NCI-H2196 treated with DMSO at 0.1 percent for 48 hours (cell line): Measurements from ENCODE around the gene CNPY1.

Source experiments
- DNase-seq: peaks from one replicate; lab custom pipeline; 2025; ENCODE audit not compliant: unreplicated experiment; lab: John Stamatoyannopoulos, UW

Gene CNPY1

GRCh38 chr7:155490697-155491628, 55.4 kb downstream of the CNPY1 start:
- DNase-seq, result no peak

- no peak for DNase-seq
These were observed 56.3 kb downstream of the CNPY1 start for GRCh38 chr7:155489862-155490696.

- DNase-seq, result no peak
These were observed 57.1 kb downstream of the CNPY1 start for GRCh38 chr7:155489158-155489840.

- no peak for DNase-seq
These were observed 57.8 kb downstream of the CNPY1 start for GRCh38 chr7:155488483-155489127.

GRCh38 chr7:155487509-155488482, 58.6 kb downstream of the CNPY1 start:
- DNase-seq, result no peak

- DNase-seq, result no peak
These were observed 59.4 kb downstream of the CNPY1 start for GRCh38 chr7:155486783-155487508.

- no peak for DNase-seq
These were observed 61.6 kb downstream of the CNPY1 start for GRCh38 chr7:155484483-155485399.

GRCh38 chr7:155483868-155484325, 62.5 kb downstream of the CNPY1 start:
- no peak for DNase-seq

GRCh38 chr7:155483245-155483644, 63.1 kb downstream of the CNPY1 start:
- no peak for DNase-seq

- no peak for DNase-seq
These were observed 63.7 kb downstream of the CNPY1 start for GRCh38 chr7:155482511-155483183.

- DNase-seq, result no peak
These were observed 64.6 kb downstream of the CNPY1 start for GRCh38 chr7:155481764-155482163.

GRCh38 chr7:155477476-155477875, 68.9 kb downstream of the CNPY1 start:
- DNase-seq, result no peak

- no peak for DNase-seq
These were observed 74.6 kb downstream of the CNPY1 start for GRCh38 chr7:155471718-155472117.

GRCh38 chr7:155470686-155471638, 75.4 kb downstream of the CNPY1 start:
- DNase-seq, result no peak

GRCh38 chr7:155470186-155470487, 76.2 kb downstream of the CNPY1 start:
- DNase-seq, result no peak
